ENCODE data around the gene SMAD6. TPM values are rescaled to one million over a fixed set of nuclear protein-coding genes. Genes with fewer than 3 reads are reported as not detected.

Gene SMAD6
- total and polyA plus RNA-seq, 11 donors = 10.4 to 65.9 (median 20.6) TPM

DNA sequence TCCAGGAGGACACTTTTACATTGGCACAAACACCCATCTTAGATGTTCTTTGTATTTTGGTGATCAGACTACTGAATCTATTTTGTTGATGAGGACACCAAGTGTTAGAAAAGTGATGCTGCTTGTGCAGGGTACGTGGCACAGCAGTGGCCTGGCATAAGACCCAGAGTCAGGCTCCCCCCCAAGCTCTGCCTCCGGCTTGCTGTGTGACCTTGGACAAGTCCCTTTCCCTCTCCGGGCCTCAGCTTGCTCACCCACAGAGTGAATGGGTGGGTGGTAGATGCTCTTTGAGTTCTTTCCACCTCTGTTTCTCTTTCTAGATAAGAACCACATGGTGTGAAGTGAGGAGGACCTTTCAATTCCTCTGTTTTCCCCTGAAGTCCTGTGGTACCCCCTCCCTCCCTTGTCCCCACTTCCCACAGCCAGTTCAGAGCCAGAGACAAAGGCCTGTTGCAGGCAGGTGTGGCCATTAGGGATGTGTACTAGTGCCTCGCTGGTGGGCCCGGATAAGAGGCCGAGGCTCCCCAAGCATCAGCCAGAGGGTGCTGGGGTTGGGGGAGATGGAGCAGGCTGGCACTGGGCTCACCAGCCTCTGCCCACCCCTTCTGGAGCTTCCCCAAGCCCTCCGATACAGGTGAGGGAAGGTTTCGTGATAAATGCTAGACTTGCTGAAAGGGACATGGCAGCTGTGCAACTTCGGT, 43.6 kb downstream of the SMAD6 start:
- Histone ChIP-seq H3K9me3 (no peaks in the 10 kb centered on the region), H3K36me3 (no peaks in the 10 kb centered on the region), H3K4me1 (peaks cover 0 to 95% (median 73%) of the 10 kb centered on the region in 12 donors), H3K27me3 (no peaks in the 10 kb centered on the region), H3K4me3 (no peak overlapping the region), H3K27ac (peak overlapping the region; percentile 0 to 71 (median 44))
- TF ChIP-seq POLR2A (IDR thresholded peaks at IDR 0.05) (no peak), CTCF (IDR thresholded peaks at IDR 0.05) (no peak)
- 64 to 77% (median 73%) methylated on average over 9 of the region's 9 CpGs for WGBS, 4 donors
- ATAC-seq (no peak), DNase-seq (peak in 1 of 5 donors; percentile 23)
- intact Hi-C loops (cut with DNase I) = loop anchor here in 2 of 10 donors (2.0 to 5.0 kb wide), 2 partner anchors 33 to 43 kb away; partner anchors contain the start of gene SMAD6 (in 1 of the 2)

DNA sequence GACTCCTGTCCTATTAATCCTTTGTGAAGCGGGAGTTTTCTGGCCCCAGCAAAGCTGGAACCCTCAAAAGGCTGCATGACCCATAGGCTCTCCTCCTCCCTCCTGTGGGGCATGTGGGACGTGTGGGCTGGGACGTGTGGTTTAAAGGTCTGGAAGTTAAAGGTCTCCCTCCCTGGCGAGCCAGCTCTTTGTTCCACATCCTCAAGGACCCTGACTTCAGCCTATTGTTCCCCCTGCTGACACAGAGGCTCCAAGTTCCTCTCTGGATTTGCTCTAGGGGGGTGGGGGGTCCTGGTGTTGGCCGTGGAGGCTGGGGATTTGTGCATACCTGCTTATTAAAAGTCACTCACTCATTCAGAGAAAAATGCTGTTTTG, 44.2 kb downstream of the SMAD6 start:
- ATAC-seq (peak in 3 of 4 donors; percentile 18 to 67 (median 19)), DNase-seq (peak in 2 of 5 donors; percentile 45 to 46)
- no peaks in the 10 kb centered on the region for H3K27me3 ChIP-seq
- peaks cover 0 to 95% (median 76%) of the 10 kb centered on the region in 12 donors for H3K4me1 ChIP-seq
- H3K4me3 ChIP-seq = no peak overlapping the region
- H3K9me3 ChIP-seq = no peaks in the 10 kb centered on the region
- intact Hi-C loops (cut with DNase I) = loop anchor here in 2 of 10 donors (2.0 to 5.0 kb wide), 2 partner anchors 34 to 43 kb away; partner anchors contain the start of gene SMAD6 (in 1 of the 2)
- TF ChIP-seq CTCF (IDR thresholded peaks at IDR 0.05) (no peak), POLR2A (IDR thresholded peaks at IDR 0.05) (no peak)
- 27 to 42% (median 37%) methylated on average over 5 of the region's 5 CpGs for WGBS, 4 donors
- H3K27ac ChIP-seq = peak overlapping the region in 9 of 12 donors; percentile 0 to 71 (median 59)
- H3K36me3 ChIP-seq = no peaks in the 10 kb centered on the region

DNA sequence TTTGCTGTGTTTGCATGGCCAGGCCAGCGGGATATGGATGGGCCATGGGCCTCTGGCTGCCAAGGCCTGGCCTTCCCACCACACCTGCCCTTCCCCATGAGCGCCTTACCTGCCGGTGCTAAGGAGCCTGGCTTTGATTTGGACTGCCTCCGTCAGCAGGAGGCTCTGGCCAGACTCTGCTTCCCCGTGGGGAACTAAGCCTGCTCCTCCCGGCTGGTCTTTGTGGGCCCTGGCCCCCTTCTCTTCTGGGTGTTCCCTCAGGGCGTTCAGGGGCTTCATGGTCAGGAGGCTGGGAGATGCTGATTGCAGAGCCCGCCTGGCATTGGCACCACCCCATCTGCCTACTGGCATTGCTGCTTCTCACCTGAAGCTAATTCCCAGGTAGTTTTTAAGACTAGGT, 45.2 kb downstream of the SMAD6 start:
- intact Hi-C loops (cut with DNase I) = loop anchor here in 2 of 10 donors (2.0 to 5.0 kb wide), 2 partner anchors 35 to 44 kb away; partner anchors contain the start of gene SMAD6 (in 1 of the 2)
- Histone ChIP-seq H3K9me3 (no peaks in the 10 kb centered on the region), H3K27ac (peak overlapping the region in 2 of 12 donors; percentile 12 to 71), H3K4me3 (no peak overlapping the region), H3K4me1 (peaks cover 0 to 98% (median 84%) of the 10 kb centered on the region in 12 donors), H3K36me3 (no peaks in the 10 kb centered on the region), H3K27me3 (no peaks in the 10 kb centered on the region)
- peak in 1 of 5 donors; percentile 18 for DNase-seq
- WGBS, 4 donors = 89 to 98% (median 93%) methylated on average over 7 to 8 of the region's 8 CpGs
- ATAC-seq = no peak
- TF ChIP-seq POLR2A (IDR thresholded peaks at IDR 0.05) = no peak
- no peak for TF ChIP-seq CTCF (IDR thresholded peaks at IDR 0.05)

All from heart left ventricle (tissue), 16 donors.